SU-DHL-6 (cell line): Measurements from ENCODE around the gene RASA1.

Experiments used
- H2AFZ ChIP-seq: fragments of 200-600 bp; sonication (generic); 2 replicates; pipeline ENCODE4 v1.6.1; 2014; ENCODE audit warnings: low read depth, mild to moderate bottlenecking, moderate library complexity, mixed read lengths, antibody characterized with exemption, low read length; ENCODE audit not compliant: severe bottlenecking
- H3F3A ChIP-seq: fragments of 200-600 bp; shearing (Covaris generic); 2 replicates; pipeline ENCODE4 v1.6.0; 2016; ENCODE audit warnings: antibody characterized with exemption, mild to moderate bottlenecking; ENCODE audit not compliant: insufficient read depth
- H3K27ac ChIP-seq: fragments of 200-600 bp; sonication (generic); 2 replicates; pipeline ENCODE4 v1.5.1; 2016; ENCODE audit warnings: low read depth, mild to moderate bottlenecking, low read length, moderate library complexity, mixed read lengths
- H3K27me3 ChIP-seq: fragments of 200-600 bp; sonication (generic), shearing (Covaris generic); 2 replicates; pipeline ENCODE4 v1.6.0; 2014; ENCODE audit warnings: mild to moderate bottlenecking, low read length
- H3K36me3 ChIP-seq: fragments of 200-600 bp; sonication (generic); 2 replicates; pipeline ENCODE4 v1.6.1; 2014; ENCODE audit warnings: mild to moderate bottlenecking, low read length, mixed read lengths
- H3K4me2 ChIP-seq: fragments of 300-600, 200-600 bp; shearing (Covaris generic), sonication (generic); 2 replicates; pipeline ENCODE4 v1.6.0; 2014; ENCODE audit warnings: low read length, low read depth, mild to moderate bottlenecking; ENCODE audit not compliant: poor library complexity, severe bottlenecking
- H3K4me3 ChIP-seq: fragments of 200-600 bp; sonication (generic); 2 replicates; pipeline ENCODE4 v1.5.1; 2014; ENCODE audit warnings: antibody characterized with exemption, low read length, mild to moderate bottlenecking, mixed read lengths; ENCODE audit not compliant: insufficient read depth, poor library complexity, severe bottlenecking
- H3K79me2 ChIP-seq: fragments of 200-600 bp; sonication (generic); 2 replicates; pipeline ENCODE4 v1.6.1; 2014; ENCODE audit warnings: mild to moderate bottlenecking, low read length, moderate library complexity; ENCODE audit not compliant: insufficient read depth
- H3K9ac ChIP-seq: fragments of 200-600 bp; sonication (generic); 2 replicates; pipeline ENCODE4 v1.7.0; 2014; ENCODE audit warnings: mild to moderate bottlenecking, low read length
- H3K9me2 ChIP-seq: fragments of 200-600 bp; sonication (generic); replicated peaks from 2 replicates; pipeline ENCODE4 v1.6.1; 2014; ENCODE audit warnings: low read length; ENCODE audit not compliant: insufficient read depth
- H3K9me3 ChIP-seq: fragments of 200-600 bp; sonication (generic); 2 replicates; pipeline ENCODE4 v1.6.1; 2014; ENCODE audit warnings: low read length, mixed read lengths; ENCODE audit not compliant: insufficient read depth
- H4K20me1 ChIP-seq: fragments of 200-600 bp; sonication (generic); 2 replicates; pipeline ENCODE4 v1.6.1; 2014; ENCODE audit warnings: low read depth, mild to moderate bottlenecking, antibody characterized with exemption, low read length, moderate library complexity, mixed read lengths
- EZH2phosphoT487 ChIP-seq: fragments of 200-600 bp; sonication (generic), shearing (Covaris generic); conservative IDR thresholded peaks from 2 replicates; pipeline ENCODE4 v1.6.1; 2018; ENCODE audit warnings: mild to moderate bottlenecking, antibody characterized with exemption, low read length, moderate library complexity, mixed read lengths
- TF ChIP-seq, protein P1 (sequence below): fragments of 200-600 bp; sonication (generic); IDR thresholded peaks from one replicate; pipeline ENCODE4 v1.5.1; 2017; ENCODE audit warnings: antibody characterized with exemption, mild to moderate bottlenecking, low read length, moderate library complexity; ENCODE audit not compliant: insufficient read depth, poor library complexity, severe bottlenecking

The RASA1 gene

GRCh38 chr5:87233143-87233542 is 34.5 kb upstream of the RASA1 start:
- Histone ChIP-seq H3K79me2 (no peaks in the 10 kb centered on the region), H3K9me2 (no peaks in the 10 kb centered on the region), H3K4me3 (no peak overlapping the region), H2AFZ (no peak overlapping the region), H3K27me3 (no peaks in the 10 kb centered on the region), H3K9ac (no peak overlapping the region), H3F3A (no peaks in the 10 kb centered on the region), H3K27ac (no peak overlapping the region), H4K20me1 (no peaks in the 10 kb centered on the region), H3K9me3 (no peaks in the 10 kb centered on the region), H3K36me3 (no peaks in the 10 kb centered on the region), H3K4me2 (no peak overlapping the region)
- TF ChIP-seq, protein P1, sequence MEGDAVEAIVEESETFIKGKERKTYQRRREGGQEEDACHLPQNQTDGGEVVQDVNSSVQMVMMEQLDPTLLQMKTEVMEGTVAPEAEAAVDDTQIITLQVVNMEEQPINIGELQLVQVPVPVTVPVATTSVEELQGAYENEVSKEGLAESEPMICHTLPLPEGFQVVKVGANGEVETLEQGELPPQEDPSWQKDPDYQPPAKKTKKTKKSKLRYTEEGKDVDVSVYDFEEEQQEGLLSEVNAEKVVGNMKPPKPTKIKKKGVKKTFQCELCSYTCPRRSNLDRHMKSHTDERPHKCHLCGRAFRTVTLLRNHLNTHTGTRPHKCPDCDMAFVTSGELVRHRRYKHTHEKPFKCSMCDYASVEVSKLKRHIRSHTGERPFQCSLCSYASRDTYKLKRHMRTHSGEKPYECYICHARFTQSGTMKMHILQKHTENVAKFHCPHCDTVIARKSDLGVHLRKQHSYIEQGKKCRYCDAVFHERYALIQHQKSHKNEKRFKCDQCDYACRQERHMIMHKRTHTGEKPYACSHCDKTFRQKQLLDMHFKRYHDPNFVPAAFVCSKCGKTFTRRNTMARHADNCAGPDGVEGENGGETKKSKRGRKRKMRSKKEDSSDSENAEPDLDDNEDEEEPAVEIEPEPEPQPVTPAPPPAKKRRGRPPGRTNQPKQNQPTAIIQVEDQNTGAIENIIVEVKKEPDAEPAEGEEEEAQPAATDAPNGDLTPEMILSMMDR = no peak
- no peak for TF ChIP-seq EZH2phosphoT487

DNA sequence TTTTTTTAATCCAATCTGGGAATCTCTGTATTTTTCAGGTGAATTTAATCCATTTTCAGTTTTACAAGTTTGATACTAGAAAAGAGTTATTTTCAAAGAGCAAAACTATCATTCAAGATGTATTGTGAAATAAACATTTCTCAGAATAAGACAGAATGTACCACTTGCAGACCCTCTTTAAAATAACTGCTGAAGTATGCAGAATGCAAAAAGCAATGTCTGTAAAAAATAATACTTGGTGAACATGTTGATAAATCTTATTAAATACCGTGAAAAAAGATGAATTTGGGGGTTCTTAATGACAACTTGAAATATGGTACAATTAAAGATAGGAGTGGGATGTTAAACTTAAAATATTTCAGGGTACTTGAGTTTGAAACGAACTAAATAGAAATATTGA is 26.1 kb upstream of the RASA1 start:
- no peak overlapping the region for H3K4me3 ChIP-seq
- H3F3A ChIP-seq = no peaks in the 10 kb centered on the region
- no peaks in the 10 kb centered on the region for H4K20me1 ChIP-seq
- no peak overlapping the region for H3K9ac ChIP-seq
- no peak overlapping the region for H3K4me2 ChIP-seq
- H3K27ac ChIP-seq = no peak overlapping the region
- H3K27me3 ChIP-seq = no peaks in the 10 kb centered on the region
- no peaks in the 10 kb centered on the region for H3K9me3 ChIP-seq
- H3K9me2 ChIP-seq = no peaks in the 10 kb centered on the region
- H3K79me2 ChIP-seq = no peaks in the 10 kb centered on the region
- TF ChIP-seq, protein P1 = no peak
- TF ChIP-seq EZH2phosphoT487 = no peak
- no peaks in the 10 kb centered on the region for H3K36me3 ChIP-seq
- no peak overlapping the region for H2AFZ ChIP-seq

DNA sequence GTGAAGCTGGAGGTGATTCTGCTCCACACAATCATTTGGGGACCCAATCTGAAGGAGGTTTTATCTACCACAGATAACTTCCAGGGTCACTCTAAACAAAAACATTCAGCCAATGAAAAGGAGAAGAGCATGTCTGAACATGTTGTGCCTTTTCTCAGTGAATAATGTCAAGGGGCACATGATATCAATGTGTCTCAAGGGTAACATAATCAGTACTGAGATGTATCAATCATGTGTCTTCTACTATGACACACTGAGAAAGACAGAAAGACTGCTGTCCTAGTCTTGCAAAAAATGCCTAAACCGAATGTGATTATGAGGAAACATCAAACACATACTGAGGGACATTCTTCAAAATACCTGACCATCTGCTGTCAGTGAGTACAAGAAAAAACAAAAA is 25.4 kb upstream of the RASA1 start:
- TF ChIP-seq EZH2phosphoT487 = no peak
- TF ChIP-seq, protein P1 = no peak
- Histone ChIP-seq H3K9me3 (no peaks in the 10 kb centered on the region), H3K9me2 (no peaks in the 10 kb centered on the region), H3K27ac (no peak overlapping the region), H4K20me1 (no peaks in the 10 kb centered on the region), H3F3A (no peaks in the 10 kb centered on the region), H3K36me3 (no peaks in the 10 kb centered on the region), H3K4me3 (no peak overlapping the region), H2AFZ (no peak overlapping the region), H3K4me2 (no peak overlapping the region), H3K27me3 (no peaks in the 10 kb centered on the region), H3K79me2 (no peaks in the 10 kb centered on the region), H3K9ac (no peak overlapping the region)
